SK-N-SH treated with all-trans-retinoic acid at 6 μM for 48 hours (cell line): Measurements from ENCODE around the gene DPPA4.

Experiments used
- ARNTL ChIP-seq: fragments of 450-650 bp; formaldehyde crosslinking; IDR thresholded peaks from 2 replicates; pipeline ENCODE4 v1.5.0; 2020; ENCODE audit warnings: low read depth, mild to moderate bottlenecking, moderate library complexity, borderline replicate concordance
- BACH2 ChIP-seq: fragments of 250-450 bp; sonication (Bioruptor Pico); IDR thresholded peaks from 2 replicates; pipeline ENCODE4 v1.9.0; 2021; ENCODE audit warnings: mild to moderate bottlenecking, borderline replicate concordance
- CSRNP3 ChIP-seq: fragments of 250-450 bp; sonication (Bioruptor Pico); IDR thresholded peaks from 2 replicates; pipeline ENCODE4 v1.5.1; 2021; ENCODE audit warnings: mild to moderate bottlenecking, moderate library complexity
- GLIS3 ChIP-seq: fragments of 250-450 bp; sonication (Bioruptor Pico); IDR thresholded peaks from 2 replicates; pipeline ENCODE4 v1.5.0; 2020; ENCODE audit warnings: mild to moderate bottlenecking, moderate library complexity
- TCF4 ChIP-seq: fragments of 250-450 bp; sonication (Bioruptor Pico); IDR thresholded peaks from 2 replicates; pipeline ENCODE4 v1.8.0; 2021; ENCODE audit warnings: mild to moderate bottlenecking, moderate library complexity, borderline replicate concordance
- ZC3H10 ChIP-seq: fragments of 250-450 bp; sonication (Bioruptor Pico); IDR thresholded peaks from 2 replicates; pipeline ENCODE4 v1.5.1; 2021; ENCODE audit warnings: mild to moderate bottlenecking, moderate library complexity
- ZFP3 ChIP-seq: fragments of 250-450 bp; sonication (Bioruptor Pico); IDR thresholded peaks from 2 replicates; pipeline ENCODE4 v1.5.0; 2020; ENCODE audit warnings: mild to moderate bottlenecking, moderate library complexity
- ZNF70 ChIP-seq: fragments of 450-650 bp; formaldehyde crosslinking; IDR thresholded peaks from 2 replicates; pipeline ENCODE4 v1.5.0; 2020; ENCODE audit warnings: mild to moderate bottlenecking, moderate library complexity
- TF ChIP-seq, protein P1 (sequence below): fragments of 250-450 bp; sonication (Bioruptor Pico); IDR thresholded peaks from 2 replicates; pipeline ENCODE4 v1.8.0; 2020; ENCODE audit warnings: mild to moderate bottlenecking, moderate library complexity, borderline replicate concordance

DNA sequence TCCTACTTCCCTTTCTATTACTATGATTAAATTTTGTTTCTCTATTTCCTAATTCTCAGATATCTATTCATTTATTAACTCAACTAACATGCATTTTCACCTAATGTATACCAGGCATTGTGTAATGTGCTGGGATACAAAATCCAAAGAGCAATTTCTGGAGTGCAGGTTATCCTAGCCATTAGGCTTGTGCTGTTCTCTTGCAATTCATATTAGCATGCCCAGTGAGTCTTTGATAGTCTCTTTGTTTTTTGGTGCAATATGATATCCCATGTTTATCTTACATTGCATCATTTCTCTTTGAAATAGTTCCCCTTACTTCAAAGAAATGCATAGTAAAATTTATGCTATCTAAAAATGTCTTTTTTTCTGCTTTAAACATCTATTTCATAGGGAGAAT is 13.9 kb upstream of the DPPA4 start:
- TF ChIP-seq GLIS3 (CRISPR knock-in tag) (no peak), ARNTL (CRISPR knock-in tag) (no peak), TCF4 (CRISPR knock-in tag) (no peak), BACH2 (CRISPR knock-in tag) (no peak), CSRNP3 (CRISPR knock-in tag) (no peak), ZC3H10 (CRISPR knock-in tag) (no peak), ZNF70 (no peak), ZFP3 (CRISPR knock-in tag) (no peak)
- TF ChIP-seq, protein P1, sequence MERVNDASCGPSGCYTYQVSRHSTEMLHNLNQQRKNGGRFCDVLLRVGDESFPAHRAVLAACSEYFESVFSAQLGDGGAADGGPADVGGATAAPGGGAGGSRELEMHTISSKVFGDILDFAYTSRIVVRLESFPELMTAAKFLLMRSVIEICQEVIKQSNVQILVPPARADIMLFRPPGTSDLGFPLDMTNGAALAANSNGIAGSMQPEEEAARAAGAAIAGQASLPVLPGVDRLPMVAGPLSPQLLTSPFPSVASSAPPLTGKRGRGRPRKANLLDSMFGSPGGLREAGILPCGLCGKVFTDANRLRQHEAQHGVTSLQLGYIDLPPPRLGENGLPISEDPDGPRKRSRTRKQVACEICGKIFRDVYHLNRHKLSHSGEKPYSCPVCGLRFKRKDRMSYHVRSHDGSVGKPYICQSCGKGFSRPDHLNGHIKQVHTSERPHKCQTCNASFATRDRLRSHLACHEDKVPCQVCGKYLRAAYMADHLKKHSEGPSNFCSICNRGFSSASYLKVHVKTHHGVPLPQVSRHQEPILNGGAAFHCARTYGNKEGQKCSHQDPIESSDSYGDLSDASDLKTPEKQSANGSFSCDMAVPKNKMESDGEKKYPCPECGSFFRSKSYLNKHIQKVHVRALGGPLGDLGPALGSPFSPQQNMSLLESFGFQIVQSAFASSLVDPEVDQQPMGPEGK (CRISPR knock-in tag): no peak
